Retinal pigment epithelial cell (primary cell): ENCODE results near the gene SORCS2.

Experiments
- DNase-seq: peaks from one replicate; pipeline ENCODE4 v3.0.0-alpha.2; 2010; ENCODE audit warnings: low read depth
- H3K4me3 ChIP-seq: 2 replicates; pipeline ENCODE4 v1.5.1; 2011; ENCODE audit warnings: mild to moderate bottlenecking, low read length, control low read depth, moderate library complexity
- TF ChIP-seq, protein P1 (sequence below): conservative IDR thresholded peaks from 2 replicates; pipeline ENCODE4 v1.5.1; 2011; ENCODE audit warnings: low read depth, low read length, control low read depth, inconsistent platforms

Gene SORCS2

DNA sequence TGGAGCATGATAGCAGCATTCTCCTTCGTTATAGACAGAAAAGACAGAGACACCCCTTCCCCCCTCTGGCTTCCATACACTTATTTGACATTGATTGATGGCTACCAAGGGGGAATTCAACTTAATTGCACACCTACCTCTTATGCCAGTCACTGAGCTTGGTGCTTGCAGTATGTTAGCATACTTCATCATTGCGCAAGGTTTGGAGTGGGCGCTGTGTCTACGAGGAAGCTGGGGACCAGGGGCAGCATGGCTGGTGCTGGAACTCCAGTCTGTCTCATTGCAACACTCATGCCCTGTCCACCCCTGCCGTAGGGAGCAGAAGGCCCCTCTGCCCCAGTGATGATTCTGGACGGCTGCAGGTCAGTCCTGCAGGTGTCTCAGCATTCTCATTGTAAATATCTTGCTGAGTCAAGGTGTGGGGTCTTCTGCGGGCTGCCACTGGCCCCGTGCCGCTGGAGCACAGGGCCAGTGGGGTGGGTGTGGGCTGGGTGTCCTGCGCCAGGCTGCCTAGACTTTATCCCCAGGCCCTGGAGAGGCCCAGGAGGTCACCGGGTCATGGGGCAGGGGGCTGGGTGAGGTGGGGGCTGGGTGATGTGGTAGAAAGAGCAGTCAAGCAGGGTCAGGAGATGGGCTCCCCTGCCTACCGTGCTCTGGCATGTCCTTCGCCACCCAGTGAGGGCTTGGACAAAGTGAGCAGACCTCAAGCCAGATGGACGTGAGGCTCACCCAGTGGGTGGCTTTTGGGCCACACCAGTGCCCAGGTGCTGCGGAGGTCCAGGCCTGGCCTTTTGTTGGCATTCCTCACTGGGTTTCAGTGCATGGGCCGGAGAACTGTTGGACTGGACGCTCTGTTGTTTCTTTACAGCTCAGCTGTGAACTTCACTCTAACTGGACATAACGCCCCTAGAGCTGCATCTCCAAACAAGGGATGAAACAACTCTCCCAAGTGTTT lies 156.9 kb downstream of the SORCS2 start:
- no peak for DNase-seq
- TF ChIP-seq, protein P1, sequence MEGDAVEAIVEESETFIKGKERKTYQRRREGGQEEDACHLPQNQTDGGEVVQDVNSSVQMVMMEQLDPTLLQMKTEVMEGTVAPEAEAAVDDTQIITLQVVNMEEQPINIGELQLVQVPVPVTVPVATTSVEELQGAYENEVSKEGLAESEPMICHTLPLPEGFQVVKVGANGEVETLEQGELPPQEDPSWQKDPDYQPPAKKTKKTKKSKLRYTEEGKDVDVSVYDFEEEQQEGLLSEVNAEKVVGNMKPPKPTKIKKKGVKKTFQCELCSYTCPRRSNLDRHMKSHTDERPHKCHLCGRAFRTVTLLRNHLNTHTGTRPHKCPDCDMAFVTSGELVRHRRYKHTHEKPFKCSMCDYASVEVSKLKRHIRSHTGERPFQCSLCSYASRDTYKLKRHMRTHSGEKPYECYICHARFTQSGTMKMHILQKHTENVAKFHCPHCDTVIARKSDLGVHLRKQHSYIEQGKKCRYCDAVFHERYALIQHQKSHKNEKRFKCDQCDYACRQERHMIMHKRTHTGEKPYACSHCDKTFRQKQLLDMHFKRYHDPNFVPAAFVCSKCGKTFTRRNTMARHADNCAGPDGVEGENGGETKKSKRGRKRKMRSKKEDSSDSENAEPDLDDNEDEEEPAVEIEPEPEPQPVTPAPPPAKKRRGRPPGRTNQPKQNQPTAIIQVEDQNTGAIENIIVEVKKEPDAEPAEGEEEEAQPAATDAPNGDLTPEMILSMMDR: no peak
- H3K4me3 ChIP-seq: no peak overlapping the region

DNA sequence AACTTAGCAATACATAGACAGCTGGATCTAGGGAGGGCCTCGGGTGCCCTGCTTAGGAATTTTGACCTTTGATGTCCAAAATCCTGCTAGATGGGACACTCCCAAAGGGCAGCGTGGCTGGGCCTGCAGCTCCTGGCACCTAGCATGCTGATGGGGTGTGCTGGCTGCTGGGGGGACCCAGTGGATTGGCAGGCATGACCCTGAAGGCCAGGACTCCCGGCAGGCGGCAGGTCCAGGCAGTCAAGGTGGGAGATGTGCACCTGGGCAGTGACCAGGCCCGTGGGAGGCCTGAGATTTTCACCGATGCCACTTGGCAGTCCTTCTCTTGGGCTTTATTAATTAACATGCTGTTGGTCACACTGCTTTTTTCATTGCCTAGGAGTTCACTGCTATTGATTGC lies 158.1 kb downstream of the SORCS2 start:
- H3K4me3 ChIP-seq: no peak overlapping the region
- no peak for DNase-seq
- TF ChIP-seq, protein P1: no peak

DNA sequence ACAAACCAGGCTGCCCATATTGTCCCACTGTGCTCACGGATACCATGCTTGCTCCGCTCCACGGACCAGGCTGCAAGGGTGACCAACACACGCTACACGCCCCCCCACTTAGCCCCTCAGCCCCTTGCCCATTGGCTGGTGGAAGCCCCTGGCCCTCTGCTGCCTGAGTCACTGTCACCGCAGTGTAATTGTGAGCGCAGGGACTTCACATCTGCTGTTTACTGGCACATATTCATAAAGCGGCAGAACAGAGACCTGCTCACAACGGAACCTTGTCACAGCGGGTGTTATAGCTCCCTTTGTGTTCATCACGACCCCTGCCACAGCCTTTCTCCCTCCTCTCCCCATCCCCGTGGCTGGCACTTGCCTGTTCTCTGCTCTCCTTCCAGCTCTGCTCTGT lies 158.7 kb downstream of the SORCS2 start:
- DNase-seq: no peak
- no peak overlapping the region for H3K4me3 ChIP-seq
- TF ChIP-seq, protein P1: no peak

DNA sequence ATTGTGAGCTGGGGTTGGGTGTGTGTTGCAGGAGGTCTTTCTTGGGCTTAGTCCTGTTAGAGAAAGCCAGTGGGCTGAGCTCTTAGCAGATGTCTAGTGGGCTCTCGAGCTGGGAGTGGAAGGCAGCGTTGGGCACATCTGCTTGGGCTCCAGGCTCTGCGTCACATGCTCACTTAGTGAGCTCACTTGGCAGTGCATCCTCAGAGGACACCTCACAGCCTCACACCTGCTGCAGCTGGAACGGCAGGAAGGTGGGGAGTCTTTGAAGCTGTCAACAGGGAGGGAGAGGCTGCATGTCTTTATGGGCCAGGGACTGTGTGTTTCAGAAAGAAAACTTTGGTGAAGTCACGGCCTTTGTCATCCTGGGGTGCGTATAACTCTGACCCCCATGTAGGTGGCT lies 160.1 kb downstream of the SORCS2 start:
- DNase-seq: no peak
- no peak overlapping the region for H3K4me3 ChIP-seq
- TF ChIP-seq, protein P1: no peak

DNA sequence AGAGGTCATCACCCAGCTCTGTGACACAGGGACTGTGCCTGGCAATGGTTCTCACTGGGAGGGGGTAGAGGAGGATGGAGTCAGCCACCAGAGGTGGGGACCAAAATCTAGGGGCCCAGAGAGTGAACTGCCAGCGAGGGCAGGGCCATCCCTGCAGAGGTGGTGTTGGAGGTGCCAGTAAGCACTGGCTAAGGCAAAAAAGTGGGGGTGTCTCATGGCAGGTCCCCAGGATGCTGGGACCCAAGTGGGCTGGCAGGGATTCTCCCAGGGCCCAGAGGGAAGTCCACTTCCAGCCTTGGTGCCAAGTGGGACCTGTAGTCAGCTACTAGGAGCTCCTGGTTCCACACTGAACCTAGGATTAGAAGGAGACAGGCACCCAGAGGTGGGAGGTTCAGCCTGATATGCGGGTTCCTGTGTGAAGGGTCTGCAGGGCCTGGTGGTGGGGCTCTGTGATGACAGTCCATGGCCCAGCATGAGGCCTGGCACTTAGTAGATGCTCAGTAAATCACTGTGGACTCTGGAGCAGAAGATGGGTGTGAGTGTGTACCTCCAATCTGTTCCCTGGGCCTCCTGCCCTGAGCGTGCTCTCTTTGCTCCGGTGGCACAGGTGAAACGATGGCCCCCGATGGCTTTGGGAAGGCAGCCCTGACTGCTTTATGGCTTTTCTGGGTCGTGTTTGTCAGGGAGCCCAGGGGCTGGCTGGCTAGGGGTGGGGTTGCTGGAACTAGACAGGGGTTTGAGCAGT lies 160.9 kb downstream of the SORCS2 start:
- no peak overlapping the region for H3K4me3 ChIP-seq
- TF ChIP-seq, protein P1: no peak
- DNase-seq: no peak

GRCh38 chr4:7353846-7354610 lies 161.7 kb downstream of the SORCS2 start:
- TF ChIP-seq, protein P1: no peak
- H3K4me3 ChIP-seq: no peak overlapping the region
- no peak for DNase-seq
